Right lobe of liver (tissue), 6 donors: ENCODE results near the gene CLCF1. TPM values are rescaled to one million over a fixed set of nuclear protein-coding genes. Genes with fewer than 3 reads are reported as not detected.

Source experiments
- ATAC-seq, 4 donors: fragments of 200-7000 bp; cut with Tn5 transposase; one replicate each; pipeline ENCODE4 v1.9.1; 2020; ENCODE audit warnings: mild to moderate bottlenecking in 4 of 4, moderate library complexity in 4 of 4
- DNase-seq, 3 donors: peaks; one replicate each; pipeline ENCODE4 v3.0.0-alpha.2; 2020
- H3K27ac ChIP-seq, 3 donors: fragments of 200-600 bp; one replicate each; pipeline ENCODE4 v1.8.0; 2022
- H3K27me3 ChIP-seq, 2 donors: fragments of 200-600 bp; one replicate each; pipeline ENCODE4 v1.8.0; 2022
- H3K36me3 ChIP-seq, 4 donors: fragments of 200-600 bp; sonication (generic) in 1 of 4; one replicate each; pipeline versions ENCODE4 v1.5.1 to v1.8.0; 2017 to 2022; ENCODE audit warnings: control low read depth in 1 of 4
- H3K4me1 ChIP-seq, 4 donors: fragments of 200-600 bp; sonication (generic) in 1 of 4; one replicate each; pipeline versions ENCODE4 v1.5.1 to v1.8.0; 2017 to 2022; ENCODE audit warnings: control low read depth in 1 of 4
- H3K4me3 ChIP-seq, 3 donors: fragments of 200-600 bp; one replicate each; pipeline ENCODE4 v1.8.0; 2022
- H3K9me3 ChIP-seq, 4 donors: fragments of 200-600 bp; sonication (generic) in 1 of 4; one replicate each; pipeline versions ENCODE4 v1.5.1 to v1.8.0; 2017 to 2022; ENCODE audit warnings: control low read depth in 1 of 4
- POLR2A ChIP-seq: fragments of 450-650 bp; IDR thresholded peaks from one replicate; pipeline ENCODE4 v1.6.1; 2017; ENCODE audit warnings: antibody characterized with exemption, mild to moderate bottlenecking
- WGBS: methylation state at CpG from one replicate; pipeline ENCODE4 v1.1.6; 2018; ENCODE audit warnings: low coverage, low lambda C conversion rate; ENCODE audit not compliant: insufficient coverage; ENCODE audit errors: missing lambda C conversion rate; 5-methylcytosine and 5-hydroxymethylcytosine counted together
- intact Hi-C, 2 donors: fragments of 100-400 bp; cut with DNase I; formaldehyde crosslinking; loops; one replicate each; pipeline versions ENCODE4 v1.11.2 to v1.14.1; 2022
- total RNA-seq, 6 experiments: library from RNA; depleted of rRNA in 2 of 6; stranded (reverse); fragments of >200 nt in 2 of 6; fragmentation: NEBNext Ultra II Directional in 3 of 6; extraction: Animal tissue kit (Norgen Biotek cat#: 25700) in 3 of 6; gene quantifications; one replicate each; pipeline versions ENCODE4 v1.1.0 to v1.2.4, GENCODE V29; 2016 to 2023
- TF ChIP-seq, protein P1 (sequence below), 4 donors: fragments of 200-600 bp in 3 of 4; fragments of 450-650 bp in 1 of 4; IDR thresholded peaks; one replicate each; pipeline versions ENCODE4 v1.5.1 to v1.8.0; 2016 to 2022; ENCODE audit warnings: antibody characterized with exemption in 4 of 4, mild to moderate bottlenecking in 2 of 4
- donor health status: DM: no; HTN: yes; CAD: no.
- donor health status: DM: no; HTN: no; CAD: no.
- donor health status: DM: no; HTN: no; CAD: no.
- donor health status: DM: no; HTN: yes; CAD: no.
- donor health status: DM: no; HTN: yes; CAD: no.

Gene CLCF1
- total RNA-seq, 6 experiments from 2014 or later: 0.44 to 3.8 (median 1.3) TPM

DNA sequence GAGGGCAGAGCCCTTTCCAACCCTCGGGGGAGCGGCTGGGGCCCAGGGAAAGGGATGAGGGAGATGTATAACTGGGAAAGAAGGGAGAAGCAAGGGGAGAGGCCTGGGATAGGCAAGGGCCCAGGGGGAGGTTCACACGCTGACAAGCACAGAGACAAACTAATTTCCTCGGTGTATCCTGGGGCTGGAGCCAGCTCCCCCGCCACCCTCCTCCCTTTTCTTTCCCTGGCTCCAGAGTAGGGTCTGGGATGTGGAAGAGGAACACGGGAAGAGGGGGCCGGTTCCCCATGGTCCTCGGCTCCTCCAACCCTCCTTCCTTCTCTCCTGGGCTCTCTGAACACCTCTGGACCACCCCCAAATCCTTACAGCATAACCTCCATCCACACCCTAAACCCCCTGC lies 6.9 kb downstream of the CLCF1 start:
- Histone ChIP-seq H3K4me3 (no peak overlapping the region), H3K27me3 (no peaks in the 10 kb centered on the region), H3K9me3 (no peaks in the 10 kb centered on the region), H3K4me1 (no peaks in the 10 kb centered on the region), H3K27ac (no peak overlapping the region), H3K36me3 (no peaks in the 10 kb centered on the region)
- ATAC-seq (no peak), DNase-seq (no peak)
- TF ChIP-seq, protein P1, sequence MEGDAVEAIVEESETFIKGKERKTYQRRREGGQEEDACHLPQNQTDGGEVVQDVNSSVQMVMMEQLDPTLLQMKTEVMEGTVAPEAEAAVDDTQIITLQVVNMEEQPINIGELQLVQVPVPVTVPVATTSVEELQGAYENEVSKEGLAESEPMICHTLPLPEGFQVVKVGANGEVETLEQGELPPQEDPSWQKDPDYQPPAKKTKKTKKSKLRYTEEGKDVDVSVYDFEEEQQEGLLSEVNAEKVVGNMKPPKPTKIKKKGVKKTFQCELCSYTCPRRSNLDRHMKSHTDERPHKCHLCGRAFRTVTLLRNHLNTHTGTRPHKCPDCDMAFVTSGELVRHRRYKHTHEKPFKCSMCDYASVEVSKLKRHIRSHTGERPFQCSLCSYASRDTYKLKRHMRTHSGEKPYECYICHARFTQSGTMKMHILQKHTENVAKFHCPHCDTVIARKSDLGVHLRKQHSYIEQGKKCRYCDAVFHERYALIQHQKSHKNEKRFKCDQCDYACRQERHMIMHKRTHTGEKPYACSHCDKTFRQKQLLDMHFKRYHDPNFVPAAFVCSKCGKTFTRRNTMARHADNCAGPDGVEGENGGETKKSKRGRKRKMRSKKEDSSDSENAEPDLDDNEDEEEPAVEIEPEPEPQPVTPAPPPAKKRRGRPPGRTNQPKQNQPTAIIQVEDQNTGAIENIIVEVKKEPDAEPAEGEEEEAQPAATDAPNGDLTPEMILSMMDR (IDR thresholded peaks at IDR 0.05): no peak
- no peak for TF ChIP-seq POLR2A
- WGBS: 76% methylated on average over 4 of the region's 8 CpGs
- intact Hi-C loops: no loop called here

DNA sequence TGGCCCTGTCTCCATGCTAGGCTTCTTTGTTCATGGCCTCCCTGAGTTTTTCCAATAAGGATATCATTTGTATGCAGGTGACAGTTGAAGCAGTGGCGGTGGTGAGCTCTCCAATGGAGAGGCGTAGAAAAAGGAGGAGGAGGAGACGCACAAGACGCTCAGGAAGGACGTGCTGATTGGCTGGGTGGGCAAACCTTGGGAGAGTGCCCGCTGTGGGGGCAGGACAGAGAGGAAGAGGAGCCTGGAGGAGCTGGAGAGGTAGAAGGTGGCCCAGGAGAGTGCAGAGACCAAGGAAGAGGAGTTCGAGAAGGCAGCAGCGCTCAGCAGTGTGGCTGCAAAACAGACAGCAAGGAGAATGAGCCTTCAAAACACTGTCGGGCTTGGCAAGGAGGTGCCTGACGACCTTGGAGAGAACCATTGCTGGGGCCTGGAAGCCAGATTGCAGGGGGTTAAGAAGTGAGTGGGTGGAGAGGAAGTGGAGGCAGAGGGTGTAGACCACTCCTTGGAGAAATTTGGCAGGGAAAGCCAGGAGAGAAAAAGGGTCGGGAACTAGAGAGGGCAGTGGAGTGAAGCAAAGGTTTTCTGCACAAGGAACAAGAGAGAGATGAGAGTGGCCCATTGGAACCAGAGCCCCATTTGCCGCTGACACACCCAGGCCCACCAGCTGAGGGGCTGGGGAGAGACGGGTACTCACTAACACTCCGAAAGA lies 7.5 kb downstream of the CLCF1 start:
- no peak for ATAC-seq
- Histone ChIP-seq H3K27ac (no peak overlapping the region), H3K4me1 (no peaks in the 10 kb centered on the region), H3K36me3 (no peaks in the 10 kb centered on the region), H3K27me3 (no peaks in the 10 kb centered on the region), H3K9me3 (no peaks in the 10 kb centered on the region), H3K4me3 (no peak overlapping the region)
- intact Hi-C loops: no loop called here
- DNase-seq: no peak
- TF ChIP-seq, protein P1 (IDR thresholded peaks at IDR 0.05): no peak
- TF ChIP-seq POLR2A: no peak
- 83% methylated on average over 7 of the region's 14 CpGs for WGBS

DNA sequence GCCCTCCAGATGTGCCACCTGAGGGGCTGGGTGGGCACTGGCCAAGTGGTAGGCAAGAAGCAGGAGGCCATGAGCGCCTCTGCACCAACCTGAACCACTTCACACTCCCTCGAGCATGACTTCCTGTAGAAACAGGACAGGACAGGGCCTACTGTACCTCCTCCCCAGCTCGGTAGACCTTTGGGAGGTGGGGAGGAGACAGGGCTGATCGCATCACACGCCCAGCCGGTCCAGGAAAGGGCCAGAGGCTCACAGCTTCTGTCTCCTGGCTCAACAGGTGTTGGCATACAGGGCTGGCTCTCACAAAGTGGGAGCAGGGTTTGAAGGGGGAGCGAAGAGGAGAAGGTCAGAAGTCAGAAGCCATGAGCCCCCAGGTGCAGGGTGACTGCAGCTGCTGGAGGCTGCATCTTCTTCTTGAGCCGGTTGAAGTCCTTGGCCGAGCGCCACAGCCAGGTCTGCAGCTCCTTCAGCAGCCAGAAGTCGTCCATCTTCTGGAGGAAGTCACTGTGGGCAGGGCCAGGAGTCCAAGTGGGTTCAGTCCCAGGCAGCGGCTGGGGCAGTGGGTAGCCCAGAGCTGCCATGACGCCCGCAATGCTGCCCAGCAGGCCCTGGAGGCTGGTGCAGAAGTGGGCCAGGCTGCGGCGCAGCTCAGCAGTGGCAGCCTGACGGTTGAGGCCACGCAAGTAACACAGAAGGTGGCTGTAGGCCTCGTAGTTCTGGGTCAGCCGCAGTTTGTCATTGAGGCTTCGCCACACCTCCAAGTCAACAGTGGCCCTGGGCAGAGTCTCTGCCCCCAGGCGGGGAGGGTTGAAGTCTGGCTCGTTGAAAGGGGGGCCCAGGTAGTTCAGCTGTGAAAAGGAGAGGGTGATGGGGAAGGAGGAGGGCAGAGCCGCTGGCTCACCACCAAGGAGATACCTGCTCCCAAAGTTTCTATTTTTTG lies 8.3 kb downstream of the CLCF1 start:
- TF ChIP-seq, protein P1 (IDR thresholded peaks at IDR 0.05): no peak
- no peak for TF ChIP-seq POLR2A
- WGBS: 74% methylated on average over 7 of the region's 24 CpGs
- Histone ChIP-seq H3K4me3 (no peak overlapping the region), H3K36me3 (no peaks in the 10 kb centered on the region), H3K4me1 (no peaks in the 10 kb centered on the region), H3K27me3 (no peaks in the 10 kb centered on the region), H3K27ac (no peak overlapping the region), H3K9me3 (no peaks in the 10 kb centered on the region)
- intact Hi-C loops: no loop called here
- DNase-seq (no peak), ATAC-seq (no peak)

DNA sequence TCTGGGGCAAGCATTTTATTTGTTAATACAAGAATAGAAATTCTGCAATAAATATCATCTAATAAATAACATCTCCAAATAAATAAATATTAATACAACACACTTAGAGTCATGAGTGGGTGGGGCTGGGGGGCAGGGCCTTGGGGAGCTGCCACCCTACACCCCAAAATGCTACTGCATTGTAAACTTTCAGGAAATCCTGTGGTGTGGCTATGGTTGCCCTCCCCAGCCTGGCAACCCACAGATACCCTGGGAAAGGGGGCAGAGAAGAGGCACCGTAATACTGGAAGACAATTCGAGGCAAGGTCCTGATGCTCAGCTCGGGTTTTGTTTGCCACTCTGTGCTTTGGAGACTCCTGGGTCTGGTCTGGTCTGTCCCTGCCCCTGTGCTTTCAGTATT lies 9.2 kb downstream of the CLCF1 start:
- intact Hi-C loops: no loop called here
- Histone ChIP-seq H3K27me3 (no peaks in the 10 kb centered on the region), H3K27ac (no peak overlapping the region), H3K4me1 (no peaks in the 10 kb centered on the region), H3K9me3 (no peaks in the 10 kb centered on the region), H3K4me3 (no peak overlapping the region), H3K36me3 (no peaks in the 10 kb centered on the region)
- 67% methylated on average over 1 of the region's 3 CpGs for WGBS
- no peak for TF ChIP-seq POLR2A
- TF ChIP-seq, protein P1 (IDR thresholded peaks at IDR 0.05): no peak
- DNase-seq (no peak), ATAC-seq (no peak)
